GM12892 (cell line): ENCODE measurements around the gene EXOC7.

ENCODE experiments used
- POLR2A ChIP-seq: IDR thresholded peaks from 2 replicates; pipeline ENCODE4 v1.6.1; 2011; ENCODE audit warnings: low read depth, low read length, control low read depth
- POLR2AphosphoS5 ChIP-seq: IDR thresholded peaks from 2 replicates; pipeline ENCODE4 v1.6.1; 2011; ENCODE audit warnings: low read depth, low read length, control low read depth

DNA sequence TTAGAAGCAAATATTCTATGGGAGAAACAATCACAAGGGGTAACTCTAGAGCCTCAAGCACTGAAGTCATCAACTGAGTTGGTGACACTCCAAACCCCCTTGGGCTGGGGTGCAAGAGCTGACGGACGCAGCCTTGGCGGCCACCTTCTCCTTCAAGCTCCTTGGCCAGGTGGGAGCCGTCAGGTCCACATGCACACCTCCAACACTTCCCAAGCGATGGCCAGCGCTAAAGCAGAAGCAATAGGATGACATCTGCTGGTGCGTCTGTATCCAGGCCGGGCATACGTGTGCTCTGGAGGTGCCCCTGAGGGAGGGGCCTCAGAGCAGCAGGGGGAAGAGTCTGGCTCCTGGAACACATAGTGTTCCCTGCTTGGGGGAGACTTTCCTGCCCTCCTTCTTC lies 49.6 kb upstream of the EXOC7 start:
- no peak for TF ChIP-seq POLR2A
- TF ChIP-seq POLR2AphosphoS5 = no peak
